Osteocyte (in vitro differentiated cells): Measurements from ENCODE around the gene CNOT6L. TPM values are rescaled to one million over a fixed set of nuclear protein-coding genes. Genes with fewer than 3 reads are reported as not detected.

Source experiments
- DNase-seq: peaks from one replicate; pipeline ENCODE4 v3.0.0; 2021; ENCODE audit warnings: mixed read lengths; ENCODE audit not compliant: unreplicated experiment; ENCODE audit errors: extremely low spot score
- H3K27ac Mint-ChIP-seq: one replicate; pipeline ENCODE4 v1.8.0; 2021; ENCODE audit warnings: mild to moderate bottlenecking, mixed read lengths; ENCODE audit not compliant: unreplicated experiment
- H3K27me3 Mint-ChIP-seq: one replicate; pipeline ENCODE4 v1.8.0; 2021; ENCODE audit warnings: mixed read lengths; ENCODE audit not compliant: unreplicated experiment
- H3K36me3 Mint-ChIP-seq: one replicate; pipeline ENCODE4 v1.8.0; 2021; ENCODE audit warnings: mixed read lengths; ENCODE audit not compliant: unreplicated experiment
- H3K4me1 Mint-ChIP-seq: one replicate; pipeline ENCODE4 v1.8.0; 2021; ENCODE audit warnings: mixed read lengths; ENCODE audit not compliant: unreplicated experiment
- H3K4me3 Mint-ChIP-seq: one replicate; pipeline ENCODE4 v1.8.0; 2021; ENCODE audit warnings: mild to moderate bottlenecking, moderate library complexity, mixed read lengths; ENCODE audit not compliant: unreplicated experiment
- H3K9me3 Mint-ChIP-seq: one replicate; pipeline ENCODE4 v1.8.0; 2021; ENCODE audit warnings: mixed read lengths; ENCODE audit not compliant: unreplicated experiment
- CTCF ChIP-seq: fragments of 200-600 bp; sonication (generic); IDR thresholded peaks from 2 replicates; pipeline ENCODE4 v1.5.0; 2021; ENCODE audit warnings: antibody characterized with exemption, mild to moderate bottlenecking, moderate library complexity
- total RNA-seq: library from RNA; stranded (reverse); gene quantifications from 2 replicates; pipeline ENCODE4 v1.2.1, GENCODE V29; 2021

The CNOT6L gene
- total RNA-seq, 1 donor from 2014 or later = 28.6 TPM

DNA sequence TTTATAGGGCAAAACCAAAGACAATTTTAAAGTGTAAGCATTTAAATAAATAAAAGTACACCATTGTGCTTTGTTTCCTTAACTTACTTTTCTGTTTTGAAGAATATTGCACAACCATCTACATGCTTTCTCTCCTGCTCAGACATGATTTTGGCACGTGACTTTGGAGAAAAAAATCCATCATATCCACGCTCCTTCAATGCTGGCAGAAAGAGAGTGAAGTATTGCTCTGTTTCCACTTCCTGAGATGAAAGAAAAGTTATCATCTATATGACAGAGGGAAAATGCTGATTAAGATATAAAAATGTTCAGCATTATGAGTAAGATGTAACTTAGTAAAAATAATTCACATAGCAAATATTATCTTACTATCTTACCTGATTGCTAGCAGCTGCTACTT is 77.1 kb downstream of the CNOT6L start:
- no peaks in the 10 kb centered on the region for H3K9me3 Mint-ChIP-seq
- no peak overlapping the region for H3K27ac Mint-ChIP-seq
- TF ChIP-seq CTCF = no peak
- peaks cover 5% of the 10 kb centered on the region for H3K4me1 Mint-ChIP-seq
- H3K36me3 Mint-ChIP-seq = peaks cover 13% of the 10 kb centered on the region
- no peak for DNase-seq
- H3K4me3 Mint-ChIP-seq = no peak overlapping the region
- H3K27me3 Mint-ChIP-seq = no peaks in the 10 kb centered on the region

- peaks cover 13% of the 10 kb centered on the region for H3K36me3 Mint-ChIP-seq
- H3K27me3 Mint-ChIP-seq = no peaks in the 10 kb centered on the region
- no peak overlapping the region for H3K27ac Mint-ChIP-seq
- no peak for TF ChIP-seq CTCF
- peaks cover under 1% of the 10 kb centered on the region for H3K4me1 Mint-ChIP-seq
- no peak overlapping the region for H3K4me3 Mint-ChIP-seq
- H3K9me3 Mint-ChIP-seq = no peaks in the 10 kb centered on the region
- DNase-seq = no peak
These were observed 78.7 kb downstream of the CNOT6L start for GRCh38 chr4:77740480-77740879.

DNA sequence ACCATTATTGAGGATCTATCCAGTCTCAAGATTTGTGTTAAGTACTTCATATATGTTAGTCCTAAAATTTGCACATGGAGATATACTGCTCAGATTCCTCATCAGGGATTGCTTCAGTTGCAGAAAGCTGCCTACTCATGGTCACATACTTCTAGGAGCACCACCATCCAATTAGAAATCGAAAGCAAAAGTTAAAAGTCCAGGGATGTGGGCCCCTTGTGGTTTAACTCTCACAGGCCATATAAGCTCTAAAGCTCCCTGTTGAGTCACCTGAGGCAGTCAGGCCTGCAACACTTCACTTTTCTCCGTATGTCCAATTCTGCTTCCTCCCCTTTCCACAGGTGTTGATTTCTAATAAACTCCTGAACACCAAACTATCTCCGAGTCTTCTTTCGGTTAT is 84.2 kb downstream of the CNOT6L start:
- Mint-ChIP-seq H3K9me3 (no peaks in the 10 kb centered on the region), H3K4me1 (peaks cover 5% of the 10 kb centered on the region), H3K27me3 (no peaks in the 10 kb centered on the region), H3K36me3 (peaks cover 18% of the 10 kb centered on the region), H3K4me3 (no peak overlapping the region), H3K27ac (no peak overlapping the region)
- no peak for DNase-seq
- no peak for TF ChIP-seq CTCF

DNA sequence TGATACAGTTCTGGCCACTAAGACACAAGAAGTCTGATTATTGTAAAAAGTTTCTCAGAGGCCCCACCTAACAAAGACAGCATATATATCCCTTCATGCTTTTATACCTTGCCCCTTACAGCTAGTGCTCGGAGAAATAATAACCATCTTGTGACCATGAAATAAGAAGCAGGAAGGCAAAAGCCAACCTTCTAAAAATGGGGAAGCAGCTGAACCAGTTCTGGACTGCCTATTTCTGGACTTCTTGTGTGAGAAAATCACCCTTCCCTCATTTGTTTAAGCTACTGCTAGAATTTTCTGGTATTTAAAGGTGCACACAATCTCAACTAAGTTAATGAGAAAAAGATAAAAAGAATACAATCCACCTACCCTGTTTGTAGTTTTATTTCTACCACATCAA is 87.5 kb downstream of the CNOT6L start:
- H3K27ac Mint-ChIP-seq = no peak overlapping the region
- no peak for TF ChIP-seq CTCF
- no peaks in the 10 kb centered on the region for H3K27me3 Mint-ChIP-seq

DNA sequence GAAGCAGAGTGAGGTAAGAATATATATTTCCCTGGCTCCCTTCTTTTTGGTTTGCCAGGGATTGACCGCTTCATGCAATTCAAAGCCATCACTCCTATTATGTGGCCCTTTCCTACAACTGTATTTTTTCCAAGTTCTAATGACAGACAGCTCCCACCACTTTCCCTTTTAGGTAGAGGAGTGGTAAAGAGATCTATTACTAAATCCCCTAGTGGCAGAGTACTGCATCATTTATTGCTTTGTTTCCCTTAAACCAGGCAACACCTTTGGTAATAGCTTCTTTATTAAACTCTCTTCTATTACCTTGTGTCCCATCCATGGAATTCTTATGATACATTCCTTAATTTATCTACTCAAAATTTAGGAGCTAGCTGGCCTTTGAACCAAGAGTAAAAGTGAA is 90.7 kb downstream of the CNOT6L start:
- TF ChIP-seq CTCF = no peak
- no peak overlapping the region for H3K4me3 Mint-ChIP-seq
- no peak for DNase-seq
- H3K27me3 Mint-ChIP-seq = no peaks in the 10 kb centered on the region
- H3K4me1 Mint-ChIP-seq = no peaks in the 10 kb centered on the region
- peaks cover 40% of the 10 kb centered on the region for H3K36me3 Mint-ChIP-seq
- H3K27ac Mint-ChIP-seq = no peak overlapping the region
- no peaks in the 10 kb centered on the region for H3K9me3 Mint-ChIP-seq

More for the DNA sequence above, 87.5 kb downstream of the CNOT6L start:
- peaks cover 28% of the 10 kb centered on the region for H3K36me3 Mint-ChIP-seq
- no peak overlapping the region for H3K4me3 Mint-ChIP-seq
- no peaks in the 10 kb centered on the region for H3K9me3 Mint-ChIP-seq
- peaks cover 5% of the 10 kb centered on the region for H3K4me1 Mint-ChIP-seq
- no peak for DNase-seq
